UCSD-AML1 (cell line): Measurements from ENCODE around the gene NYNRIN.

ENCODE experiments used
- DNase-seq: peaks from one replicate; lab custom pipeline; 2025; ENCODE audit not compliant: unreplicated experiment; lab: John Stamatoyannopoulos, UW

NYNRIN gene

DNA sequence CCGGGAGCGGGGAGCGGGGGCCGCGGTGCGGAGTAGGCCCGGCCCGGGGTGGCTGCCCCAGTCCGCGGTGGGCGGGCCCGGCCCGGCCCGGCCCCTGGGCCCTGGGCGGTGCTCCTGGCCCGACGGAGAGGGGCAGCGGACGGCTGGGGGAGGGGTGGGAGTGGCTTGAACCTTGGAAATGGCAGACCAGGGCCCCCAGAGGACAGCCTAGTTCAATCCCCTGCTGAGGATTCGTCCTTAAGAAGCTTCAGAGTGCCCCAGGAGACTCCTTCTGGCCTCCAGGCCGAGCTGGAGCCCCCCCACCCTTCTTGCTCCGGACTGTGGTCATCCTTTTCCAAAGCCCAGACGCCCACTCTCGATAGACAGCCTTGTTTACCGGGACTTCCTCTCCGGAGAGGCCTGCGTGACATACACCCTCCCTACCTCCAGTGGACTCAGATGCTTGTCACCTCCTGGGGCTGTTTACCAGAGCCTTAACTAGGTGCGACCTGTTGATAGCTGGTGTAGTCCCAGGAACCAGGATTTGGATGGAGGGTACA is 31.4 kb downstream of the NYNRIN start:
- DNase-seq: peak; percentile 81

DNA sequence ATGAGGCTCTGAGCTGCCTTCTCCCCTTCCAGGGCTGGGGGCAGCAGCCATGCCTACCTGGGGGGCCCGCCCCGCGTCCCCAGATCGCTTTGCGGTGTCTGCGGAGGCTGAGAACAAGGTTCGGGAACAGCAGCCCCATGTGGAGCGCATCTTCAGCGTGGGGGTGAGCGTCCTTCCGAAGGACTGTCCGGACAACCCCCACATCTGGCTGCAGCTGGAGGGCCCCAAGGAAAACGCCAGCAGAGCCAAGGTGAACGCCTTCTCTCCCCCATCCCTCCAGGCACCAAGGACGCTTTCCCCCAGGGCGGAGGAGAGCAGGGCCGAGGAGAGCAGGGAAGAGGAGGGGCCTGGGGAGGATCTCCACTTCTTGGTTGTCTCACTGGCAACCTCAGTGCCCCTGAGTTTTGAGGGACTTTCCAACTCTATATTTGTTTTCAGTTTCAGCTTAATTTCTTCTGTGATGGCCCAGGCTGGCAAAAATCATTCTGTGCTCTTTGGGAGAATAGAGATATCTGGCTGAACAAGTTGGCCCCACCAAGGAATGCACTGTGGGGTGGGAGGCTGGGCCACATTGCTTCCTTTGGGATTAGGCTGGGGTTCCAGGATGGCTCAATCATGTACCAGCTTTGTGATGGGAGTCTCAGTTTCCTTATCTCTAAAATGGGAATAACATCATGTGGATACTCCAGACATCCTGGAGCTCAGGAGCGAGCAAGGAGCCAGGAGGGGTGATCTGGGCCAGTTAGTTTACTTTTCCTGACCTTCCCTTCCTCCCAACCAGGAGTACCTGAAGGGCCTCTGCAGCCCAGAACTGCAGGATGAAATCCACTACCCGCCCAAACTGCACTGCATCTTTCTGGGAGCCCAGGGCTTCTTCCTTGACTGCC is 32.1 kb downstream of the NYNRIN start:
- DNase-seq: no peak

DNA sequence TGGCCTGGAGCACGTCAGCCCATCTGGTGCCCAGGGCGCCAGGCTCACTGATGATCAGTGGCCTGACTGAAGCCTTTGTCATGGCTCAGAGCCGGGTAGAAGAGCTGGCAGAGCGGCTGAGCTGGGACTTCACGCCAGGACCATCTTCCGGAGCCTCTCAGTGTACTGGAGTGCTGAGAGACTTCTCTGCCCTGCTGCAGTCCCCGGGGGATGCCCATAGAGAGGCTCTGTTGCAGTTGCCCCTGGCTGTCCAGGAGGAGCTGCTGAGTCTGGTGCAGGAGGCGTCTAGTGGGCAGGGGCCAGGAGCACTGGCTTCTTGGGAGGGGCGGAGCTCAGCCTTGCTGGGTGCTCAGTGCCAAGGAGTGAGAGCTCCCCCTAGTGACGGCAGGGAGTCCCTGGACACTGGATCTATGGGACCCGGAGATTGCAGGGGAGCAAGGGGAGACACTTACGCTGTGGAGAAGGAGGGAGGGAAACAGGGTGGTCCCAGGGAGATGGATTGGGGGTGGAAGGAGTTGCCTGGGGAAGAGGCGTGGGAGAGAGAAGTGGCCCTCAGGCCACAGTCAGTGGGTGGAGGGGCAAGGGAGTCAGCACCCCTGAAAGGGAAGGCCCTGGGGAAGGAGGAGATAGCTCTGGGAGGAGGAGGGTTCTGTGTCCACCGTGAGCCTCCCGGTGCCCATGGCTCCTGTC is 32.9 kb downstream of the NYNRIN start:
- peak; percentile 90 for DNase-seq

DNA sequence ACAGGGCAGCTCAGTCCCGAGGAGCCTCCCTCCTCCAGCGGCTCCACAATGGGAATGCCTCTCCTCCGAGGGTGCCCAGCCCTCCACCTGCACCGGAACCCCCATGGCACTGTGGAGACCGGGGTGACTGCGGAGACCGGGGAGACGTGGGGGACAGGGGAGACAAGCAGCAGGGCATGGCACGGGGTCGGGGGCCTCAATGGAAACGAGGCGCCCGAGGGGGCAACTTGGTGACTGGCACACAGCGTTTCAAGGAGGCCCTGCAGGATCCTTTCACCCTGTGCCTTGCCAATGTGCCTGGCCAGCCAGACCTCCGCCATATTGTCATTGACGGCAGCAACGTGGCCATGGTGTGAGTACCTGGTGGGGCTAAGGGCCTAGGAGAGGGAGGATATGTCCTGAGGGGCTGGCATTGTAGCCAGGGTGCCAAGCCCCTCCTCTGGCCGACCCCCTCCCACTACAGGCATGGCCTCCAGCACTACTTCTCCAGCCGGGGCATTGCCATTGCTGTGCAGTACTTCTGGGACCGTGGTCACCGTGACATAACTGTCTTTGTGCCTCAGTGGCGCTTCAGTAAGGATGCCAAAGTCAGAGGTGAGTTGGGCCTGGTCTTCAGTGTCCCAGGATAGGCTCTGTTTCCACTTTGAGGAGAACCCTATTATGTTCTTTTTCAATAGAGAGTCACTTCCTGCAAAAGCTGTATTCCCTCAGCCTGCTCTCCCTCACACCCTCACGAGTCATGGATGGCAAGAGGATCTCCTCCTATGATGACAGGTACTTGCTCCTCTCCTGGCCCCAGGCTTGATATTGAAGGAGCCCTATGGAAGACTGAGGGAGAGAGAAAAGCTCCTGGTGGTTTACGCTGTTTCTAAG is 33.7 kb downstream of the NYNRIN start:
- DNase-seq: no peak

DNA sequence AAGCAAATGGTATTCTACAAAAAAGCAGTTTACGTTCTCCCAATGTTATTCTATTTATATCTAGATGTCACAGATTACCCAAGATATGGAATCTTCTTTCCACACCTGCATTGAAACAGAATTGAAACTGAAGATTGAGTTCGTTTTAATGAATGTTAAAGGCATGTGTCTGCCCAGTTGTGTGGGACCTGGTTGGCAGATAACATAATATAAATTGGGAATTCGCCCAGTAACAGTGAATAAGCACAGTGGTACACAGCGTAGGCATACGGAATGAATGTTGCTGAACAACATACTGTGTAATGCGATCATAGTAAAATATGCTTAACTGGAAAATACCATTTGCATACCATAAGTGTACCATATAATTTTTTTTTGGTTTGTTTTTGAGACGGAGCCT is 35.2 kb downstream of the NYNRIN start:
- DNase-seq: no peak

DNA sequence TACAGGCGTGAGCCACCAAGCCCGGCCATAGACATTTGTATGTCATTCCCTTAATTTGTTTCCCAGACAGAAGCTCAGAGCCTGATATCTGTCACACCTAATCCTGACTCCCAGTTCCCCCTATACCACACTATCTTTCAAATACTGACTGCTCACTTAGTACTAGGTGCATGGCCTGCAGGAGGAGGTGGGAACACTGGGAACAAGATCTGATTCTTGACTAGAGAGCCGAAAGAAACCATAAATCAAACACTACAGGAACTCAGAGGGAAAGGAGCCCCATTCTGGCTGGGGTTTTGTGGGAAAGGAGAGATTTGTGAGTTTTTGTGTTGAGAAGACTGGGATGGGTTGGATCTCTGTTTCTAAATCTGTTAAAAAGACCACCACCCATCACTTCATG is 35.9 kb downstream of the NYNRIN start:
- no peak for DNase-seq

DNA sequence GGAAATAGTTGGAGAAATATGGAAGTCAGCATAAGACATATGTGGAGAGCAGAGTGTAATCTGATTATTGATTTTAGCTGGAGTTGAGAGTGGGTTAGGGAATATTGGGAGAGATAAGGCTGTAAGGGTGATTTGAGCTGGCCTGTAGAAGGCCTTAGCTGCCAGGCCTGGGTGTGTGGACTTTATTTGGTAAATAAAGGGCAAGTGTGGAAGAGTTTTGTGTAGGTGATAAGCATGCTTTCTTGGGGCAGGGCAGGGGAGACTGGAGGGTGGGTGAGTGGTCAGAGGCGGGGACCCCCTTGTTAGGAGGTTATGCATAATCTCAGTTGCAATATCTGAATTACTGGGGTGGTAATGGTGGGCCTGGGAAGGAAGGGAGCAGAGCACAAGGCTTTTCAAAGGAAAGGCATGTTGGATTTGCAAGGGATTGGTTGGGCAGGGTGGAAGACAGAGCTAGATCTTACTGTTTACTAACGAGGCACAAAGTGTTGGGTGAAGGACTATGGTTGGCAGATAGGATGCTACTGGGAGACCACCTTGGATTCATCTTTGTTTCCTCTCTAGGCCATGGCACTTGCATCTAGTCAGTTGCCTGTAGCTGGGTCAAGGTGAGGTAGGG is 36.5 kb downstream of the NYNRIN start:
- no peak for DNase-seq

DNA sequence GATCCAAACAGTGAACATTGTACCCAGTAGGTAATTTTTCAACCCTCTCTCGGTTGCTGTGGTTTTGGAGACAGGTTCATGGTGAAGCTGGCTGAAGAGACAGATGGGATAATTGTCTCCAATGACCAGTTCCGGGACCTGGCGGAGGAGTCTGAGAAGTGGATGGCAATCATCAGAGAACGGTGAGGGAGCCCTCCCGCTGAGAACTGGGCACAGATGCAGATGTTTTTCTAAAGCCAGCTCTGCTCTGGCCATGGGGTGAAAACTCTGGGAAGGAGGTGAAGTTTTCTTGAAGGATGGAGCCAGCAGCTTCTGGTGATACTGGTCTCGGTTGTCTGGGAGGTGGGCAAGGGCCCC is 37.2 kb downstream of the NYNRIN start:
- no peak for DNase-seq

DNA sequence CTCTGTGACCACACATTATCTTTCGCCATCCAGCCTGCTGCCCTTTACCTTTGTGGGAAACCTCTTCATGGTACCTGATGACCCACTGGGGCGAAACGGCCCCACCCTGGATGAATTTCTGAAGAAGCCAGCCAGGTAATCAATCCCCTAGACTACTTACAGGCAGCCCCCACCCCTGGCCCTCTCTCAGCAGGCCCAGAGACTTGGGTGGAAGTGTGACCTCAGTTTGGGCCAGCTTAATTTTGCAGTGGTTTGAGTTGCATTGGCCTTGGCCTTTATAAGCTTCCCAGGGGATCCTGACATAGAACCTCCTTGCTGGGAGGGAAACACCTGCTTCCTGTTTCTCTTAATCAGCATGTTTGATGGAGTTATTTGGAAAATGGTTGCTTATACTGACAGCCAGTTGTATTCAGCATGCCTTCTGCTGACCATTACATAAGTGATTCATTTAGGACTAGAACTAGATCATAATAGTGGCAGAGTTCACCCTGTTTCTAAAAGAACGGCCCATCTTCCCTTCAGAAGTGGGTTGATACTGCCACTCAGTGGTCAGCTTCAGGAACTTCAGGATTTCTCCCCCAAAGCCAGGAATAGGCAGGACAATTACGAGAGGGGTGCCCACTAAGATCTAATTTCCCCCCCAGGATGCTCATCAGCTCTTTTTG is 37.7 kb downstream of the NYNRIN start:
- DNase-seq: peak; percentile 47

DNA sequence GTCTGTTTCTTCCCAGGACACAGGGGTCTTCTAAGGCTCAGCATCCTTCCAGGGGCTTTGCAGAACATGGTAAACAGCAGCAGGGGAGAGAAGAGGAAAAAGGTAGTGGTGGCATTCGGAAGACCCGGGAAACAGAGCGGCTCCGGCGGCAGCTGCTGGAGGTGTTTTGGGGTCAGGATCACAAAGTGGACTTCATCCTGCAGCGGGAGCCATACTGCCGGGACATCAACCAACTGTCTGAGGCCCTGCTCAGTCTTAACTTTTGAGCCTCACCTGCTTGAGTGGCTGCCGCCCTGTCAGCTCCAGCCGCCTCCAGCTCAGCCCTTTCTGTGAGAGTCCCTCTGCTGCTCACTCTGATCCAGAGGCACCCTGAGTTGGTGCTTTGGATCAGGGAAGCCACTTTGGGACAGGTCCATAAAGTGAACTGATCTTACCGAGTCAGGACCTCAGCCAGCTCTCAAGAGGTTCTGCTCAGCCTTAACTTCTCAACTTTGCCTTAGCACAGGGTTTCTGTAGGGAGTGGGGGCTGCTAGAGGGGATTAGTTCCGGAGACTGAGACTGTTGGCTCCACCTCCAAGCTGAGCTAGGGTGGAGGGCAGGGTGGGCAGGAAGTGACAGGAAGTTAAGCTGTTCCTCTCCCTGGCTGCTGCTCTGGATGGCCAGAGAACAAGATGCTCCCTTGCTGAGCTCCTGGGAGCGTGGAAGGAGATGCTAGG is 38.4 kb downstream of the NYNRIN start:
- DNase-seq: peak; percentile 53

DNA sequence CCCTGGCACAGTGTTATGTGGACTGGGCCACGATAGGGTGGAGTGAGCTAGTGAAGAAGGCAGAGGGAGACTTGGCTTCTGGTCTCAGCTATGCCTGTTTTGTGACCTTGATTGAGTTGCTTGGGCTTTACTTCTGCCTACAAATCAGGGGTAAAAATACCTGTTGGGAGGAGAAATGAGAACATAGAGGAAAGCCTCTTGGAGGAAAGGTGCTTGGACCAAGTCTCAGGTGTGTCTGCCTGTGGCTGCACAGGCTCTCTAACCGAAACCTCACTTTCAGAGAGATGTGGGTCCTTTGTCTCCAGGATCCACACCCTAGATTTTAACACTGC is 38.9 kb downstream of the NYNRIN start:
- no peak for DNase-seq

DNA sequence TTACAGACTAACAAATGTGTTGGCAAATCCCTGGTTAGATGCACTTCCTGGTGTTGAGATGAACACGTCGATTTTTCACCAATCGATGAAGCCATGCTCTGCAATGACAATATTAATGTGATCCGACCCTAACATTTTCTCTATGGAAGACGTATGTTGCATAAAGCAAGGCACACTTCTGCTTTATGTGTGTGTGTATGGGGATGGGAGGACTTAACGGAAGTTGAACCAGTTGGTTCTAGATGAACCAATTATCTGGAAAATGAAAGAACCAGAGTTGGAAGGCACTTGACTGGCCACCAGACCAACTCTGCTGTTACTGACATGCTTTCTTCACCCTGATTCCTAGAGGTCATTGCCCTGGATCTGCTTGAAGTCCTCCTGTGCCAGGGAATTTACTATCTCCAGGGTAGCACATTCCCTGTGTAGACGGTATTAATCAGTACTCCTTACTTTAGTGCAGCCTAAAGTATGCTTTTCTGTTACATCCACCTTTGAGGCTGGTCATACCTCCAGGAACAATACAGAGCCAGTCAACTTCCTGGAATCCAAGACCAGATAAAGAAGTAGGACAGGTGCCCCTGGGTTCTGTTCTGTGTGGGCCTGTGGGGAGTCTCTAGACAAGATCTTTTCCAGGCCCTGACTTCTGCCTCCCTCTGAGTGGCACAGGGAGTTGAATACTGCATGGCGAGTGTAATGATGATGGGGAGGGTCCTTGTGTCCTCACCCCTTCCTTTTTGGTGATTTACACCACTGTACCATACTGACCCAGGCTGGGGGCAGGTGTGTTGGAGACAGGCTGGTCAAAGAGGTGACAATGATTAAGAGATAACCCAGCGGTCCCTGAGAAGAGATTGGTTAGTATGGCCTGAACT is 39.7 kb downstream of the NYNRIN start:
- no peak for DNase-seq

DNA sequence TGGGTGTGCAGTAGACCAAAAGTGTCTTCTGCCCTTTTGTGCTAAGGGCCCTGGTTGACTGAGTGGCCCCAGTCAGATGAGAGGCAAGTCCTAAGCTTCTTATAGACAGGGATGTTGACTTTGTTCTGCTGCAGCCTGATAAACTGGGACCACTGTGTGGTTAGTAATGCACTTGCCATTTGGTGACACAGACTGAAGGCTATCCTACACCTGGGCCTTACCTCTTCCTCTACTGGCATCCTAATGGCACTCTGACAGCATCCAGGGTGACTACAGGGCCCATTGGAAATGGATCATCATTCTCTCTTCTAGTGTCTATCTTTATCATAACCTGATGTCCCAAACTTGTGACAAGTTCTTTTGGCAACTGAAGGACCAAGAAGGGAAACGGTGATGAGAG is 40.5 kb downstream of the NYNRIN start:
- DNase-seq: no peak

DNA sequence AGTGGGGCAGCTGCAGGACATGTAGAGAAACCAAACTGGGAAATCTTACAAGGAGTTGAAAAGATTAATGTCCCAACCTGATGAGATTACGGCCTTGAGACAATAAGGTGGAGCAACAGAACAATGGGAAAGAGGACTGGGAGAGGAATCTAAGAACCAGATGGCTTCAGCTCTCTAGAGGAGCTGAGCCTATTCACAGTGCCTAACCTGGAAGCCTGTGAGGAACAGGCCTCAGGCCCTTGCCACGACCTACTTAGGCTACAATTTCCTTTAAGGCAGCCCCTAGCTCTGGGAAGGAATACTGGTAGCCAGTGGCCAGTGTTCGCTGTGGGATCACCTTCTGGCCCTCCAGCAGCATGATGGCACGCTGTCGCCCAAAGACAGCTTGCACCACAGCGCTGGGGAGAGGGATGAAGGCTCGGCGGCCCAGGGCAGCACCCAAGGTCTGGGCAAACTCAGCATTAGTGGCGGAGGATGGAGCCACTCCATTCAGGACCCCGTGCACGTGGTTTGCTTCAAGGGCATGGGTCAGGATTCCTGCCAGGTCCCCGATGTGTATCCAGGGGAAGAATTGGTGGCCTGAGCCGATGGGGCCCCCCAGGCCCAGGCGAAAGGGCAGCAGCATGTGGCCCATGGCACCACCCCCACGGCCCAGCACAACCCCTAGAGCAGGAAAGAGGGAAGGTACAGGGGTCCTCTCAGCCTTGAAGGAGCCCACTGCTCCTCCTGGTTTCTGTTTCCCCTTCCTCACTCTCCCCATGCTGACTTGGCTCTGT is 41.2 kb downstream of the NYNRIN start:
- DNase-seq: no peak

DNA sequence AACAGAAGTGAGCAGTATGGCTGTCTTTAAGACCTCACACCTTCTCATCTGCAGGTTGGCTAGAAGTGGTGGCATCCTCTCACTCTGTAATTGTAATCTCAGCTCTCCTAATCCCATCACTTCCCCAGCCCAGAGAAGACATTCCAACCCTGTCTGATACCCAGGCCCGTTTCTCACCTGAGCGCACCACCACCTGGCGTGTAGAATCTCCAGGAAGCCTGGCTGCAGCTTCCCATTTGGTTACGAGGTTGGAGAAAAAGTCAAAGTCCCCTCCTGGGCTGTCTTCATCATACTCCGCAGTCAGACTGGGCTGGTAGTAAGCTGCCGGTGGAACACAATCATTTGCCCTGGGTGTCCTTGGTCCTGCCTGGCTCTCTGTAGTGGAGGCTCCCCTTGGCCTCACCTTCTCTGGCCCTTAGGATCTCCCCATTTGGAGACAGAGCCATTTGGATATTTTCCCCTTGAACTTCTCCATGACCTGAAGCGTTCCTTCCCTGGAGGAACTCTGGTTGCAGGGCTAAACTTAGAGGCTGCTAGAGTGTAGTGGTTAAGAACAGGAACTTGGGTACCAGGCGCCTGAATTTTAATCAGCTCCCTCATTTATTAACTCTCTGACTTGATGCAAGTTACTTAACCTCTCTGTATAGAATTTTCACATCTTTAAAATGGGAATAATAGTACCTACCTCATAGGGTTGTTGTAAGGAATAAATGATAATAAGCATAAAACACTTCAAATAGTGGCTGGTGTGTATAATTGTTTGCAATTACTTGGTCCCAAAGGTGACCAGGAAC is 42.0 kb downstream of the NYNRIN start:
- DNase-seq: no peak

DNA sequence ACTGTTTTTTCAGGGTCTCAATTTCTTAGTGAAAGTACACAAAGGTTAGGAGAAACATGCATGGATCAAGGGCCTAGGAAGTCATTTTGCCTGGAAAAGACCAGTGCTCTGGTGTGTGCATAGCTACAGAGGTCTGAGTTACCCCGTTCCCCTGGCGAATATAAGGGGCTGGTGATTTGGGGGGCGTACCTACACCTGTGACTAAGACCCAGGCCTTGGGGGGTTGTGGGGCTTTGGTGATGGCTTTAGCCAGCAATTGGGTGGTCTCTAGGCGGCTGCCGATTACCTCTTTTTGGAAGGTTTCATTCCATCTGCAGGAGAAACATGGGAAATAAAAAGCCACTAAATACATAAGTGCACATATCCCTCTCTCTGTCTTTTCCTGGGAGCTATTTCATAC is 42.7 kb downstream of the NYNRIN start:
- no peak for DNase-seq

DNA sequence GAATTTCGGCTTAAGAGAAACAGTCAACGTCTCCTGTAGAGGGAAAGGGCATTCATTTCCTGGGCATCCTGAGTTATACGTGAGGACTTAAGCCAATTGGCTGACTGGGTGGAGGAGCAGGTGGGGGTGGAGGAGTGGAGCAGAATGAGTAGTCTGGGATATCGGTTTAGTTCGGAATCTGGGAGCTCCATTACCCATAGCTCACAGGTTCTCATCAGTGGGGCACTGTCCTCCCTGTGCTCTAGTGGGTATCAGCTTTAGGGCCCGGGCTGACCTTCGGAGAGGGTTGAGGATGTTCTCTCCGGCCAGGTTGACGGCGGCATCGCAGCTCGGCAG is 43.1 kb downstream of the NYNRIN start:
- no peak for DNase-seq
